HG02642 (cell line): ENCODE results near the gene ISG15.
A peak's percentile ranks its signal among the peaks of the same experiment; 100 is the strongest.
"Not testable (repeated sequence)": the region's sequence is repeated elsewhere in the genome, so short reads cannot be mapped to it uniquely, and the experiment has no call there.

Source experiments
- ATAC-seq: cut with Tn5 transposase; IDR thresholded peaks from one replicate; pipeline ENCODE4 v1.9.1; 2021; ENCODE audit warnings: mild to moderate bottlenecking; ENCODE audit not compliant: unreplicated experiment, poor library complexity

Gene ISG15

GRCh38 chr1:1055841-1056736, 42.8 kb downstream of the ISG15 start:
- ATAC-seq = no peak

- ATAC-seq = not testable (repeated sequence)
Observed at GRCh38 chr1:1057769-1058087, 44.4 kb downstream of the ISG15 start.

DNA sequence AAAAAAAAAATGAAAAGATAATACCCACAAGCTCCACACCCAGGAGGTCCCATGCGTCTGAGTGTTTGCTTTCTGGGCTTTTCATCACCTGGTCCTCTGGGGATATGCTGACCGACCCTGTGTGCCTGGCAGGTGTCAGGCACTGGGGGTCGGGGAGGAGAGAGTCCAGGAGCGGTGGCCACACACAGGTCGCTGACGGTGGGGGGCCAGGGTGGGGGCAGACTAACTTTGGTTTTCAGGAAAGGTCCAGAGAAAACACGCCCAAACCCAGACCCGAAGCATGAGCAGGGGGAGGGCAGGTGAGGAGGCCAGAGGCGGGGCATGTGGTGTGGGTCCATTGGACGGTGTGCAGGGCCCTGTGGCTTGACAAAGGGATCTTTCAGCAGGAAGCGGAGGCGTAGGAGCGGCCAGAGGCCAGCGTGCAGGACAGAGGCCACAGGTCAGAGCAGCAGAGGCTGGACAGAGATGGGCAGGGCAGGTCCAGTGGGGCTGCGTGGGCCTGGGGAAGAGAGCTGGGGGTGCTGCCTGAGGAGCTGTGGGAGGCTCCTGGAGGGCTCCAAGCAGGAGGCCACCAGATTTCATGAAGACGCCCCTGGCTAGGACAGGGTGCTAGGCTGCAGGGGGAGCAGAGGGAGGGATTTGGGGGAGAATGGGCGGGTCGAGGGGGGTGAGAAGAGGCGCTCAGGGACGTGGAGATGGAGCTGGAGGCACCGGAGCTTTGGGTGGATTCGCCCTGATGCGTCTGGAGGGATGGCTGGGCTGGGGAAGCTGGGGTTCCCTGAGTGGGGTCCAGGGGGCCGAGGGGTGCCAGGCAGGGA, 45.0 kb downstream of the ISG15 start:
- ATAC-seq = no peak

DNA sequence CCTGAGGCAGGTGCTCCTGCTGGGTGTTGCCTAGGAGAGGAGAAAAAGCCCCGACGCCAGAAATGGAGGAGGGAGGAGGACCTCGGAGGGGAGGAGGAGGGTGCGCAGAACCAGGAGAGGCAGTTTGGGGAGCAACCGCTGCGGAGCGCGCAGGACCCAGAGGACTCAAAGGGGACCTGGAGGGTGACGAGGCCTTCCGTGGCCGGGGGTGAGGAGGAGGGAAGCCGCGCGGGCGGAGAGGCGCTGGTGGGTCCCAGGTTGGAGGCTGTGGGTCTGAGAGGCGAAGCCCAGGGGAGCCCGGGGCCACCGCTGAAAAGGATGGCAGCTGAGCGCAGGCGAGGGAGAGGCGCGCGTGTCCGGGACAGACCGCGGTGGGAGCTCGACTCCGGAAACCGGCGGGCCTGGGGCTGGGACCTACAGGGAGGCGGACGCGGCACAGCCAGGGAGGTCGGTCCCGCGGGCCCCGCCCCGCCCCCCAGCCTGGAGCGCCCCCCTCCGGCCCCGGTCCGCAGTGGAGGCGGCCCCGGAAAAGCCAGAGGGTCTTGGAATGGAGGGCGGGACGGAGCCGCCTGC, 45.7 kb downstream of the ISG15 start:
- peak; percentile 43 for ATAC-seq

DNA sequence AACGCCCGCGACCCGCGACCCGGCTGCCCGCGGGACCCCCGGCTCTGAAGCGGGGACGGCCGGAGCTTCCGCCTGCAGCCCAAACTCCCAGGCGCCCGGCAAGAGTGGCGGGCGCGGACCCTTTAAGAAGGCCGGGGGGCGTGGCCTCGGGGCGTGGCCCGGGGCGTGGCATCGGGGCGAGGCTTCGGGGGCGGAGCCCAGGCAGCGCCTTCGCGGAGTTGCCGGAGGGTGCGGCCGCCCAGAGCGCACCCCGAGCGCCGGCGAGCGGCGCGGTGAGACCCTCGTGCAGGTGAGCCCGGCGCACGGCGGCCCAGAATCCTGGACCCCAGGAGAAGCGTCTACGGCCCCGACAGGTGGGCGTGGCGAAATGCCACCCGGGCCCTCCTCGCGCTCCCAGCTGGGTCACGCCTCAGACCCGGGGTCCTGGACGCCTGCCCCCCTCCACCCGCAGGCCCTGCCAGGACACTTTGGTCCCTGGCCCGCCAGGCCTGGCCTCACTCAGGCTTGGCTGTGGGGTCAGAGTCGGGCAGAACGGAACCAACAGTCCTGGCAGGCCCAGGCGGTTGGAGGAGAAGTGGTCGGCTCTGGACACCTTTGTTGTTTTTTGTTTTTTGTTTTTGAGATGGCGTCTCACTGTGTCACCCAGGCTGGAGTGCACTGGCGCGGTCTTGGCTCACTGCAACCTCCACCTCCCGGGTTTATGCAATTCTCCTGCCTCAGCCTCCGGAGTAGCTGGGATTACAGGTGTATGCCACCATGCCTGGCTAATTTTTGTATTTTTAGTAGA, 46.4 kb downstream of the ISG15 start:
- peak; percentile 72 for ATAC-seq

GRCh38 chr1:1060281-1061000, 47.1 kb downstream of the ISG15 start:
- no peak for ATAC-seq

- no peak for ATAC-seq
Observed at GRCh38 chr1:1061682-1062345, 48.5 kb downstream of the ISG15 start.

DNA sequence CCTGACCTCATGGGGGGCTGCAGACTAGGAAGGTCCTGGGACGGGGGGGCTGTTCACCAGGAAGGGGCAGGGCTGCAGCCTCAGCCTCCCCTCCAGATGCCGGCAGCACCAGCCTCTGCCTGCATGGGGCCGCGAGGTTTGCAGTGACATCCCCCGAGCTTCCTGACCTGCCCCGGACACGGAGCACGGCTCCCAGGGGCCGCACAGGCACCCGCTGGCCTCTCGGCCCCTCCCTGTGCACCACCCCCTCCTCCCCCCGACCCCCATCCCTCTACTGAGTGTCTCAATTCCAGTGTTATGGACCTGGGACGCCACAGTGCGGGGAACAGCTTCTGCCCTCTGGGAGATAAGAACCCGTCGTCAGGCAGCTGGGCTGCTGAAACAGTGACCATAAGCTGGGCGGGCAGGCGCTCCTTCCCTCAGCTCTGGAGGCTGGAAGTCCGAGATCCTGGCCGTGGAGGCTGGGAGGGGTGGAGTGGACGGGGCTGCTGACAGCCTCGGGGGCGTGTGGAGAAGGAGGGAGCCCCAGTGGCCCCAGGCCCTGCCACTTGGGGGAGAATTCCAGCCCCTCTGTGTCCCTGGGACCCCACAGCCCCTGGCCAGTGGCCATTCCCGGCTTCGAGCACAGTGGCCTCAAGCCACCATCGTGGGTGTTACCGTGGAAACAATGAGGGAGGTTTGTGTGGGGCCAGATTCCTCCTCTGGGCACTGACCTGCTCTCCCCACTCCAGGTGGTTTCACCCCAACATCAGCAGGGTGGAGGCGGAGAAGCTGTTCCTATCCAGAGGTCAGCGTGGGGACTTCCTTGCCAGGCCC, 49.3 kb downstream of the ISG15 start:
- ATAC-seq = no peak

DNA sequence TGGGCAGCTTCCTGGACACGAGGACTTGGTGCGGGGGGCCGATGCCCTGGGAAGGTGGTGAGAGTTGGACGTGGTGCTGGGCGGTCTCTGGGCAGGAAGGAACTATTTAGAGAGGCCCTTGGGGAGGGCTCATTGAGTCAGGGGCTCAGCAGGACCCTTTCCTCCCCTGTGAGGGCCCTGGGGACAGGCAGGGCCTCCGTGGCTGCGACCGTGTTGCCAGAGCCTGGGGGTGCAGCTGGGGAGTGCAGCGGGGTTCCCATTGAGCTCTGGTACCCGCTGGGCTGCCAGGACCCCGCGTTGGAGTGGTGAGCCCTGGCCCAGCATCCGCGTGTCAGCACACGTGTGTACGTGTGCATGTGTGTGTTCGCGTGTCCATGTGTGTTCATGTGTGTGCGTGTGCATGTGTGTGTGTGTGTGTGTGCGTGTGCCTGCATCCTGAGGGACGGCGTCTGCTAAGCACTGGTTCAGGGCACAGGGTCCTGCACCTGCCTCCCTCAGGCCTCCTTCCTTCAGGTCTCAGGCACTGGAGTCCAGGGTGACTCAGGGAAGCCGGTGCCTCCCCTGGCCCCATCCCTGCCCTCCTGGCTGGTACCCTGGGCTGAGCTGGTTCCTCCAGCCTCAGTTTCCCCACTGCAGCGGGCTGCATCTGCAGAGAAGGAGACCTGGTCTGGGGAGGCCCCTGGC, 50.1 kb downstream of the ISG15 start:
- no peak for ATAC-seq
